RWPE2 (cell line): Measurements from ENCODE around the gene DICER1.

Source experiments
- ATAC-seq: fragments of 200-7000 bp; cut with Tn5 transposase; 3 replicates; pipeline ENCODE4 v1.9.1; 2021; ENCODE audit warnings: low read depth
- DNase-seq: peaks from one replicate; pipeline ENCODE4 v3.0.0-alpha.2; 2020; ENCODE audit warnings: low spot score
- H3K27ac ChIP-seq: fragments of 450-650 bp; 2 replicates; pipeline ENCODE4 v1.5.1; 2017; ENCODE audit warnings: mild to moderate bottlenecking; ENCODE audit not compliant: poor library complexity, severe bottlenecking
- H3K27me3 ChIP-seq: fragments of 250-450 bp; sonication (Bioruptor Pico); 2 replicates; pipeline ENCODE4 v1.5.1; 2021; ENCODE audit warnings: mild to moderate bottlenecking, moderate library complexity; ENCODE audit not compliant: insufficient read depth, poor library complexity, severe bottlenecking
- H3K36me3 ChIP-seq: fragments of 250-450 bp; sonication (Bioruptor Pico); 2 replicates; pipeline ENCODE4 v1.5.1; 2020; ENCODE audit warnings: low read depth, mild to moderate bottlenecking, moderate library complexity
- H3K4me1 ChIP-seq: fragments of 250-450 bp; sonication (Bioruptor Pico); 2 replicates; pipeline ENCODE4 v1.5.1; 2021; ENCODE audit warnings: mild to moderate bottlenecking, moderate library complexity; ENCODE audit not compliant: insufficient read depth, poor library complexity, severe bottlenecking
- H3K4me3 ChIP-seq: fragments of 250-450 bp; sonication (Bioruptor Pico); 2 replicates; pipeline ENCODE4 v1.5.1; 2021; ENCODE audit warnings: mild to moderate bottlenecking, moderate library complexity; ENCODE audit not compliant: severe bottlenecking
- H3K9me3 ChIP-seq: fragments of 250-450 bp; sonication (Bioruptor Pico); 2 replicates; pipeline ENCODE4 v1.5.1; 2021; ENCODE audit warnings: mild to moderate bottlenecking, moderate library complexity; ENCODE audit not compliant: severe bottlenecking
- TF ChIP-seq, protein P1 (sequence below): fragments of 450-650 bp; IDR thresholded peaks from one replicate; pipeline ENCODE4 v1.5.1; 2017; ENCODE audit warnings: mild to moderate bottlenecking, moderate library complexity; ENCODE audit not compliant: poor library complexity, severe bottlenecking

The DICER1 gene

DNA sequence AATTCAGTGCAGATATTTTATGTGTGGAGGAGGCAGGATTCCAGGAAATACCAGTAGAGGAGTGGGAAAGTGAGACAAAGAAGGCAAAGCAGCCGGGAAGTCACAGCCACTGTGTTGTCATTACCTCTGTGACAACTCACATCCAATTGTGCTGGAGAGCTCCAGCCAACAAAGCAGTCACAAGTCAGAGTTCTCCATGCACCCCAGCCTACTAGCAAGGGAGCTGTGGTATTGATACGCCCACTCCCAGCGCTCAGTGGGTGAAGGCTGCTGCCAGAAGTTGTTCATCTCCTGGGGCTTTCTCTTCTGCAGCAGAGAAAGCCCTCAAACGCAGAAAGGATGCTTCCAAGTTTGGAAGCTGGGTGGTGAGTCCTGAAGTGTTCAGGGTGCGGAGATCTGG lies 93.9 kb downstream of the DICER1 start:
- no peaks in the 10 kb centered on the region for H3K36me3 ChIP-seq
- DNase-seq = no peak
- no peaks in the 10 kb centered on the region for H3K4me1 ChIP-seq
- no peaks in the 10 kb centered on the region for H3K9me3 ChIP-seq
- no peak overlapping the region for H3K4me3 ChIP-seq
- no peaks in the 10 kb centered on the region for H3K27me3 ChIP-seq
- H3K27ac ChIP-seq = no peak overlapping the region
- ATAC-seq = no peak
- TF ChIP-seq, protein P1, sequence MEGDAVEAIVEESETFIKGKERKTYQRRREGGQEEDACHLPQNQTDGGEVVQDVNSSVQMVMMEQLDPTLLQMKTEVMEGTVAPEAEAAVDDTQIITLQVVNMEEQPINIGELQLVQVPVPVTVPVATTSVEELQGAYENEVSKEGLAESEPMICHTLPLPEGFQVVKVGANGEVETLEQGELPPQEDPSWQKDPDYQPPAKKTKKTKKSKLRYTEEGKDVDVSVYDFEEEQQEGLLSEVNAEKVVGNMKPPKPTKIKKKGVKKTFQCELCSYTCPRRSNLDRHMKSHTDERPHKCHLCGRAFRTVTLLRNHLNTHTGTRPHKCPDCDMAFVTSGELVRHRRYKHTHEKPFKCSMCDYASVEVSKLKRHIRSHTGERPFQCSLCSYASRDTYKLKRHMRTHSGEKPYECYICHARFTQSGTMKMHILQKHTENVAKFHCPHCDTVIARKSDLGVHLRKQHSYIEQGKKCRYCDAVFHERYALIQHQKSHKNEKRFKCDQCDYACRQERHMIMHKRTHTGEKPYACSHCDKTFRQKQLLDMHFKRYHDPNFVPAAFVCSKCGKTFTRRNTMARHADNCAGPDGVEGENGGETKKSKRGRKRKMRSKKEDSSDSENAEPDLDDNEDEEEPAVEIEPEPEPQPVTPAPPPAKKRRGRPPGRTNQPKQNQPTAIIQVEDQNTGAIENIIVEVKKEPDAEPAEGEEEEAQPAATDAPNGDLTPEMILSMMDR = no peak

DNA sequence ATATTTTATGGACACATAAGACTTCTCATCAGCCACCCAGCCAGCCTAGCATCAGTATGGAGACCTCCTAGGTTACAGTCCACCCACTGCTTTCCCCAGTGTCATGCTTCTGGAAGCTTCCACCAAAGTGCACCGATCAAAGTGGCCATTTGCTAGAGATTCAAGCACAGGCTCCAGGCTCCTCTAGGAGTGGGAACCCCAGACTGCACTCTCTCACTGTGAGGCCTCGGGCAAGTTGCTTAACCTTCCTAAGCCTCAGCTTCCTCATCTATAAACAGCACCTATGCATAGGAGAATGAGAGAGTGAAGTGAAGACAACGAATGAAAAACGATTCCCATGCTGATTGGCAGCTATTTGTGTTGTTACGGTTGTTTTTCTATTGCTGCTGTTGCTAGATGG lies 94.4 kb downstream of the DICER1 start:
- Histone ChIP-seq H3K9me3 (no peaks in the 10 kb centered on the region), H3K4me3 (no peak overlapping the region), H3K36me3 (no peaks in the 10 kb centered on the region), H3K27me3 (no peaks in the 10 kb centered on the region), H3K4me1 (no peaks in the 10 kb centered on the region), H3K27ac (no peak overlapping the region)
- ATAC-seq (no peak), DNase-seq (no peak)
- TF ChIP-seq, protein P1 = no peak

DNA sequence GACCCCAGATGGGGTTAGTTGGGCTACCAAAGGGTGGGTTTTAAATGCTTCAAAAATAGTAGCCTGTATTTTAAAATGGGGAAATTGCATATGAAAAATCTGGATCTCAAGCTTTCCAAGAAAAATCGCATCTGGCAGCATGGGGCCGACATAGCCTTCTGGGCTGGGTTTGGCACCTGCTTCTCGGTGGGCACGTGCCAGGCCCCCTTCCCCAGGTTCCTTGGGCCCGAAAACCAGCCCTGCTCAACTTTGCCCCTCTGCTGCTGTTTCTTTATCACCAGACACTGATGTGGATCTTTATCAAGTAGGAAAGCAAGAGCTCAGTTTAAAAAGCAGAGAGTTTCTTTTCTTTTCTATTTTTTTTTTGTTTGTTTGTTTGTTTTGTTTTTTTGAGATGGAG lies 95.1 kb downstream of the DICER1 start:
- no peak for DNase-seq
- no peak overlapping the region for H3K4me3 ChIP-seq
- H3K9me3 ChIP-seq = no peaks in the 10 kb centered on the region
- ATAC-seq = no peak
- H3K27ac ChIP-seq = no peak overlapping the region
- no peaks in the 10 kb centered on the region for H3K36me3 ChIP-seq
- no peaks in the 10 kb centered on the region for H3K4me1 ChIP-seq
- H3K27me3 ChIP-seq = no peaks in the 10 kb centered on the region
- TF ChIP-seq, protein P1 = no peak

DNA sequence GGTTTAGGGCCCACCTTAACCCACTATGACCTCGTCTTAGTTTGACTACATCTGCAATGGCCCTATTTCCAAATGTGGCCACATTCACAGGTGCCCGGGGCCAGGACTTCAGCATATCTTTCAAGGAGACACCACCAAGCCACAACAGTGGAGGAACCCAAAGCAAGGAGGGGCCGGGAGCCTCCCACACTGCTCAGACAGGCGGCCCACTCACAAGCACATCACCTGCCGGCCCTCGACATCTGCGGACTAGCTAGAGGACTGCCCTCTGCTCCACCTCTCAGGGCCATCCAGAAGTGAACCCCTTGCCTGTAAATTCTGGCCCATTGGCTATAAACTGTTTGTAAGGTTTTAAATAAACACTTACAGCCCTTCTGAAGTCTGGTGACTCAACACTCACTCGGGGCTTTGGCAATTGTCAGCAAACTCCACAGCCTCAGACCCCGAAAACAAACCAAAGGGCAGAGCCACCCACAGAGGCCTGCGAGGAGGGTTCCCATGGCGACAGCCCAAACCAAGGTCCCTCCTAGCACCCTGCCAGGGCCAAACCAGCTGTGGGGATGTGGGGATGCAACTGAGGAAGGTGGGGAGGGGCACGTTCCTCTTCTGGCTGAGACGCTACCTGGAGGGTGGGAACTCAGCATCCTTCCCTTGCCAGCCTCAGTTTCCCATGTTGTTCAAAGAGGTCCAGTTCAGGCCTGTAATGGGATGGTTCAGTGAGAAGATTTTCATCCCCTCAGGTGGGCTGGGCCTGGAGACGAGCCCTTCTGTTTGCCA lies 95.8 kb downstream of the DICER1 start:
- H3K9me3 ChIP-seq = no peaks in the 10 kb centered on the region
- no peak overlapping the region for H3K27ac ChIP-seq
- H3K36me3 ChIP-seq = no peaks in the 10 kb centered on the region
- ATAC-seq = no peak
- H3K4me1 ChIP-seq = no peaks in the 10 kb centered on the region
- no peak overlapping the region for H3K4me3 ChIP-seq
- DNase-seq = no peak
- TF ChIP-seq, protein P1 = no peak
- H3K27me3 ChIP-seq = no peaks in the 10 kb centered on the region

DNA sequence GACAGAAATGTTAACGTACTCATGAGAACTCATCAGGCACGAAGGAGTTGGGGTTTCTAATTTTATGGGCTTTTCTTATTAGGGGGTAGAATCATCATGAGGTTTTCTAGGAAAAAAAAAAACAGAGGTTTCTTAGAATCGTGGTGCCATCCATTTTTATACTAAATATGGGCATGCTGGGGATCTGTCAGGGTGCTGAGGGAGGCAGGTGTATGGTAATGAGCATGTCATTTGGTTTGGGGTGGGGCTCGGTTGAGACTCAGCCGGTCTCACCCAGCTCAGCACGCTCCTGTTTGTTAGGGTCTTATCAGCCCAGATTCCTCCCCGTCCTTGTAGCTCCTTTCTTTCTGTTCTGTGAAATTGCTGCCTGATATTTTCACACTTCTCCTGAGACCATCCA lies 98.2 kb downstream of the DICER1 start:
- ATAC-seq (no peak; the same call in 2 of the 3 replicates), DNase-seq (no peak)
- H3K4me1 ChIP-seq = no peaks in the 10 kb centered on the region
- TF ChIP-seq, protein P1 = no peak
- no peaks in the 10 kb centered on the region for H3K36me3 ChIP-seq
- H3K27me3 ChIP-seq = no peaks in the 10 kb centered on the region
- H3K9me3 ChIP-seq = no peaks in the 10 kb centered on the region
- no peak overlapping the region for H3K27ac ChIP-seq
- H3K4me3 ChIP-seq = no peak overlapping the region
